Measurements from ENCODE around the gene CDT1.

- no peak for TF ChIP-seq POLR2A (IDR thresholded peaks at IDR 0.05)
- no peak for TF ChIP-seq CTCF (IDR thresholded peaks at IDR 0.05)
These were observed 29.7 kb upstream of the CDT1 start for GRCh38 chr16:88773812-88774291.
